Measurements from ENCODE around the gene ARHGEF2.
A peak's percentile ranks its signal among the peaks of the same experiment; 100 is the strongest.

The ARHGEF2 gene

DNA sequence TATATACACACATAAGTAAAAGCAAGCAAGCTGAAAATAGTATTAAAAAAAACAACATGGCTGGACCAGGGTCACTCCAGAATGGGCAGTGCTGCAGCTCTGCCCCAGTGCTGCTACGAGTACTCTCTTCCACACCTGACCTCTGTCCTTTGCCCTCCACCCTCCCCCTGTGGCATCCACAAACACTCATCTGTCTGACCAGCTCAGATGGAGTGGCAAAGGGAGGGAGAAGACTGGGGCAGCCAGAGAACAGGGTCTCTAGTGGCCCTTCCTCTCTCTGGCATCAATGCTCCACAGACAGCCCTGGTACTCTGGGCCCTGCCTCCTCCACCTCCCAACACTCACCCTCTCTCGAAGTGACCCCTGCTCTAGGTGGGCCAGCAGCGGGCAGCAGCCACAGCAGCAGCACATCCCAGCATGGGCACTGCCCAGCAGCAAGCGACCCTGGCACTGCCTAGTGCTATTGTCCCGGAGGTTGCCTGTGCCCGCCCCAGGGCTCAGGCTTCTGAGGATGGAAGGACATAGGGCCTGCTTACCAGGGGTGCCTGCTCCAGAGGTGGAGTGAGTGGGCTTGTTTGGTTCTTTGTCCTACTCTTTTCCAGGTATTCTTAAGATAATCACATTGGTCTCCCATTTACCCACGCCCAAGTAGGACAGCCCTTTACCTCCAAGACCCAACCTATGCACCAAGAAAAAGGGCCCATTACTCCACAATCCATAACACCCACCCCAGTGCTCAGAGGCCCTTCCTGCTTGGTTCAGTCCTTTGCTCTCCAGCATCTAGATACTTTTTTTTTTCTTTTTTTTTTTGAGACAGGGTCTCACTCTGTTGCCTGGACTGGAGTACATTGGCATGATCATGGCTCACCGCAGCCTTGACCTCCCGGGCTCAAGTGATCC lies 6.2 kb downstream of the ARHGEF2 start:
- no peak for DNase-seq (ENCODE audit: low read depth in 3 of 3)

DNA sequence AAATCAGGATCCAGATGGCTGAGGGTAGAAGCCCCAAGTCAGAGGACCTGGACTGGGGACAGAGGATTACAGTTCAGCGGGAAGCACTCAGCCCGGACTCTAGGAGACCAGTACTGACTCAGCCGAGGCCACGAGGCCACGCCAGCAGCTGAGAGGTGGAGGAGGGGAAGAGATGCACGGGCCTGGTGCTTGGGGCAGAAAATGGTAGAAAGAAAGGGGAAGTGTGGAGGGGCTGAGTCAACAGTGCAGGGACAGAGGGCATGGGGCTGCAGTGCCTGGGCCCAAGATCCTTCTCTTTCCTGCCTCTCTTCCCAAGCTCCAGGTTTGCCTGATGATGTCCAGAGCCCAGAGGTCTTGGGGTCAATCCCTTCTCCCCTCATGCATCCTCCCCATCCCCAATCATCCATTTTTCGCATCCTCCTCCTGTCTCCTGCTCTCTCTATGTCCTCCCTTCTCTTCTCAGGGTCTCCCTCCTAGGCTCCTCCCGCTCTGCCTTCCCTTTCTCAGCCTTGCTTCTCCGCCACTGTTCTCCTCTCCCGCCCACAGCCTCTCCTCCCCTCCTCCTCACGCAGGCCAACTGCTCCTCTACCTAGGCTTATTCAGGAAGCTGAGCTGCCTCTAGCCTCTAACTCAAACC lies 7.7 kb downstream of the ARHGEF2 start:
- peak in 1 of 3 experiments; percentile 43 for DNase-seq (ENCODE audit: low read depth in 3 of 3)

DNA sequence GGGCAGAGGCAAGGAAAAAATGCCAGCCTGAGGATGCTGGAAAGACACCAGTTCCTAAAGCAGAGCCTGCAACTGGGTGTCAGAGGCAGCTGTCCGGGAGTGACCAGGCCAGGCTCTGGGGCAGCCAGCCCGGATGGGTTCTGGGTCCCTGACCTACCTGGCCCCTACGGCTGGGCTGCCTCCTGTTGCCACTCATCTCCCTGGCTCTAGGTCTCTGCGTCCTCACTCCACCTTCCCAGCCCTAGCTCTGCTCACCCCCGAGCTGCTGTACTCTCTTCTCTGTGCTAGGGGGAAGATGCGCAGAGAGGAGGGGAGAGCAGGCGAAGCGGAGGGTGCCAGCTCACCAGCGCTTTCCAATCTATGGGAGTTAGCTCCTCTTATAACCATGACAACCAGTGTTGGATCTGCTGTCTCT lies 9.0 kb downstream of the ARHGEF2 start:
- DNase-seq (ENCODE audit: low read depth in 3 of 3) = no peak

DNA sequence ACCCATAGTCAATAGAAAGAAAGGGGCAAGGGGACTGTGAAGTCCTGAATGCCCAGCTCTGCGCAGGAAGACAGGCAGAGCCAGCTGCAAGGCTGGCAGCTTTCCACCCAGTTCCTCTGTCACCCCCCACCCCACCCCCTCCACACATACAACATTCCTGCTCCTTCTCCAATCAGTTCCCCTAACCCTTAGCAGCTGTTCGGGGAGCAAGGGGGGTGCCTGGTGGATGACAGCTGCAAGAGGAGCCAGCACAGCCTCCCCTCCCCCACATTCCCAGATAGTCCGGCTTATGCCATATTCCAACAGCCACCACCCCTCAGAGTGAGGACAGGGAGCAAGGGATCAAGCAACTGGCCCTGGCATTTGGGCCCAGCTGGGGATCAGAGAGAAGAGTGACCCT lies 9.7 kb downstream of the ARHGEF2 start:
- DNase-seq (ENCODE audit: low read depth in 3 of 3) = no peak

DNA sequence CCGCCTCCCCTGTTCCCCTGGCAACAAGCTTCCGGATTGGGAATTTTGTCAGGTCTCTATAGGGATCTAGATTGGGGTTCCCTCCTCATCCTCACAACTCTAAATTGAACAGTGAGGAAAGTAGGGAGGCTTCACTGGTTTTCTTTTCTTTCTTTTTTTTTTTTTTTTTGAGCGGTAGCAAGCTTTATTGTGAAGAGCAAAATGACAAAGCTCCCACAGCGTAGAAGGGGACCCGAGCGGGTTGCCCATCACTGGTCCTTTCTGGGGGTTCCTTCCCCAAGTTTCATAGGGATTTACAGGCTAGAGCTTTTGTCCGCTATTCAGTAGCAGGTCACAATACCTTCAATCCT lies 10.3 kb downstream of the ARHGEF2 start:
- no peak for DNase-seq (ENCODE audit: low read depth in 3 of 3)

DNA sequence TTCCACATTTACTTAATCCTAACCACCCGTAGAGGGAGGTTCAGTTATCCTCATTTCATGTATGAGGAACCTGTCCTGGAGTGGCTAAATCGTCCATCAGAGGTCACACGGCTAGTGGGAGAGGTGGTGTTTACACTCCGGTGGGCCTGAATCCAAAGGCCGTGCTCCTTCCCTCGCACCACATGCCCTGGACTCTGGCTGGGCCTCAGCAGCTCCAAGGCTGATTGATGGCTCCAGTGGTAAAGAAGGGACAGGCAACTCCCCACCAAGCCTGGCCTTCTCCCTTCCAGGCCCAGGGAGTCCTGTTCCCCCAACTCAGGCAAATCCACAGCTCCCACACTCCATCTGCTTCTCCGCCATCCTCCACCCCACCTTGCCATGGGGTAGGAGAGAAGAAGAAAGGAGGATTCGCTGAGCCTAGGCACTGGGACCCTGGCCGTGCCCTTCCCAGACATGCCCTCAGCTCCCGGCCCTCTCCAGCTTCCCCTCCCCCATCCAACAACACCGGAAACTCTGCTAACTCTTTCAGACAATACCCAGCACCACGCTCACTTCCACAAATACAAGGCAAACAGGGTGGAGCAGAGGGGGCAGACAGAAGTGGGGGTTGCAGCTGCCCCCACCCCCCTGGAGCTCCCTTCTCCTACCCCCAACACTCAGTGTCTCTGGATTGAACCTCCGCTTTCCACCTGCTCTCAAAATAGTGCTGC lies 10.9 kb downstream of the ARHGEF2 start:
- DNase-seq (ENCODE audit: low read depth in 3 of 3) = no peak

DNA sequence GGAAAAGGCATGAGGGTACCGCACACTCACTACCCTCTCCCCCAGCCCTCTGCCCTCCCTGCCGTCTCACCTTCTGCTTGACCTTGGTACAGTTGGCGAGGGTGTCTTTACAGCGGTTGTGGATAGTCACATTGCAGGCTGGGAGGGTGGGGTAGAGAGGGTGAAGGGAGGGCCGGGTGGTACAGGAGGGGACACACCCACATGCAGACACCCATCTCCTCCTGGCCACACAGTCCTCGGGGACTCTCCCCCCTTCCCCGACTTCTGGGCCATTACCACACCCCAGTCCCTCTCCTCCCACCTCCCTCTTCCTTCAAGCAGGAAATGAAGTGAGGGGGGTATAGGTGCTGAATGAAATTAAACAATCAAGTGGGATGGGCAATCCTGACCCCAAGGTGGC lies 11.6 kb downstream of the ARHGEF2 start:
- DNase-seq (ENCODE audit: low read depth in 3 of 3) = no peak

DNA sequence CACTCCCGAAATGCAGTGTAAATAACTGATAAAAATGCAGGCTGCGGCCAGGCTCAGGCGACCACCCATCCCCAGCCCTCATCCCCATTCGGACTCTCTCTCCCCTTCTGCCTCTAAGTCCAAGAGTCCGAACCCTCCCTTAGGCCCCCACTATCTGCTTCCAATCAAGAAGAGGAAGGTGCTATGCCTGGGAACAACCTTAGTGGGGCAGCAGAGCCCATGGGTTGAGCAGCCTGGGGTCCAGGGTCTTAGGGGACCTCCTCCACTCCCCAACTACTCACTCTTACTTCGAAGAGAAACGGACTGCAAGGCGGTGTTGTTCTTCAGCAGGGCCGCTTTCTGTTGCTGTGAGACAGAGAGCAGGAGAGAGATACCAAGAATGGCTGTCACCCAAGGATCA lies 12.2 kb downstream of the ARHGEF2 start:
- no peak for DNase-seq (ENCODE audit: low read depth in 3 of 3)

DNA sequence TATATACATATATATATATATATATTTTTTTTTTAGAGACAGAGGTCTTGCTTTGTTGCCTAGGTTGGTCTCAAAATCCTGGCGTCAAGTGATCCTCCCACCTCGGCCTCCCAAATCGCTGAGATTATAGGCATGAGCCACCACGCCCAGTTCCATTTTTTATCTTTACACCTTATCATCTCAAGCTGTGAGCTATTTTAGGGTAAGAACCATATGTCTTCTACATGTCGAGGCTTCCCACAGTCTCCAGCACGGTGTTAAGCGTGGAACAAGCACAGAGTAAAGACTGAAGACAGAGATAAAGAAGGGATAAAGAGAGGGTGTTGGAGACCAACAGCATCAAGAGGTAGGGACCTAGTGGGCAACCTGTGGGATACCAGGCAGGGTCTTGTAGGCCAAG lies 14.2 kb downstream of the ARHGEF2 start:
- no peak for DNase-seq (ENCODE audit: low read depth in 3 of 3)

DNA sequence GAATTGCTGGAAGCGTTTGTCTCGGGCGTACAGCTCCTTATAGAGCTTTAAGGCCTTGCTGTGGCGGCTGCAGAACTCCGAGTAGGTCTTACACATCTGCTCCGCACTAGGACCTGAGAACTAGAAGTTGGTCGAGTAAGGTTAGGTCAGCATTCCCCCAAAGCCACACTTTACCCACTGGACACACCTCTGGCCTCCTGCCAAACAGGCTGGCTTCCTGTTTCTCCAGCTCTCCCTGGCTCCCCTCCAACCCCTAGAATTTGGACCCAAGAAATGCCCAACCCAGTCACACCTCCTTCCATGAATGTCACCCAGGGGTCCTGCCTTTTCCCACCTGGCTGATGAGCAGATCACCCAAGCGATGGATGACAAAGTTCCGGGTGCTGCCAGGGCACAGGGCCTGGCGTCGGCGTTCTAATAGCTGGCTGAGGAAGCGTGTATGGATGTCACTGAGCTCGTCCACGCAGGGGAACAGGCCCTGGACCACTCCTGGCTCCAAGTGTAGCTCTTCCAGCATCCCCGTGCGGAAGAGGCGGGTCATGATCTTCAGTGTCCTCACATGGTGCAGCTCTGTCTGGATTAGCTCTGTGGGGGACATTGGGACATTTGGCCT lies 15.6 kb downstream of the ARHGEF2 start:
- no peak for DNase-seq (ENCODE audit: low read depth in 3 of 3)

DNA sequence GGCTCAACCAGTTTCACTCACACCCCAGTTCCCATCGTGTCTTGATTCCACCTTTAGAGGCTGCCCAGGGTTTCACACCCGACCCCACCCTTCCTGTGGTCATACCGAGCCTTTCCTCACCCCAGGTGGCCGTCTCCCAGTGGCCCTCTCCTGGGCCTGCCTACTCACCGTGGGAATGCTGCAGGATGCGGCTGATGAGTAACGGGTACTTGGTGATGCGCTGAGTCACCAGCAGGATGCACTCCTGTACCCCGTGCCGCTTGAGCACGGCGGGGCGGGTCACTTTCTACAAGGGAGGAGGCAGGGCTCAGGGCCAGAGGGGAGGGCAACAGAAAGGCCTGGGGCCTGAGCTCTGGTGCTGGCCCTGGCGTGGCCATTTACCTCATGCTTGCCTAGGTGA lies 16.4 kb downstream of the ARHGEF2 start:
- DNase-seq (ENCODE audit: low read depth in 3 of 3) = no peak

DNA sequence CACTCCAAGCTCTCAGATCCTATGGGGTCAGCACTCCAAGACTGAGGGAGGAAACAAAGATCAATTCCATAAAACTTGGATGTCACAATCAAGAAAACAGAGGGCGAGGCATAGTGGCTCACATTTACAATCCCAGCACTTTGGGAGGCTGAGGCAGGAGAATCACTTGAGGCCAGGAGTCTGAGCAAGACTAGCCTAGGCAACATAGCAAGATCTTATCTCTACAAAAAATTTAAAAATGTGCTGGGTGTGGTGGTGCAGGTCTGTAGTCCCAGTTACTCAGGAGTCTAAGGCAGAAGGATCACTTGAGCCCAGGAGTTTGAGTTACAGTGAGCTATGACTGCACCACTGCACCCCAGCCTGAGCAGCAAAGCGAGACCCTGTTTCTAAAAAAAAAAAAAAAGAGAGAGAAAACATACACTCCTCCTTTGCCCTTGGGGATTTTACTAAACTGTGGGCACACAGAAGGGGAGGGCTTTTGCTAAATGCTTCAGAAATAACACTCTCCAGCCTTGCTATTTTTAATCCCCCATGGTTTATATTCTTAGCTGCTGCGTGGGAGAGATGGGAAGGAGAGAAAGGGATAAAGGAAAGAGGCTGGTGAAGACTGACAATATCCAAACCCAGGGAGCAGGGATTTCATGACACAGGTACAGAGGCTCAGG lies 18.1 kb downstream of the ARHGEF2 start:
- DNase-seq (ENCODE audit: low read depth in 3 of 3) = no peak

DNA sequence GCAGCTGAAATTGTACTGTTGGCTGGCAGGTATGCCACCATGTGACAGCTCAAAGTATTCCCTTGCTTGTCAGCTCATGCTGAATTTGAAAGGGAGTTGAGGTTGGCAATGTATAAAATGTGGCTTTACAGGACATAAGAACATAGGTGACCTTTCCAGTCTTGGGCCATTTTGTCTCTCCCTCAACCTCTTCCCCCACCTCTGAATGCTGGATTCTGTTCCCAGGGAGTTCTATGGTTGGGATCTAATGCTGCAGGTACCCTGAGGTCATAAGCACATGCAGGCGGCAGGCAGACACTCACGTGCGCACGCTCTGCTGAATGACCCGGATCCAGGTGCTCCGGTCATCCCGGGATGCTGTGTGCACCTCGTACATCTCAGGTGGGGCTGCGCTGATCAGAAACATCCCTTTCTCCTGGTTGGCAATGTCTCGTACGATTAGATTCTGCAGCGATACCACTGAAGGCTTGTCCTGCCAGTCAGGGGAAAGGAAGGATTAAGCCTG lies 20.9 kb downstream of the ARHGEF2 start:
- DNase-seq (ENCODE audit: low read depth in 3 of 3) = no peak

DNA sequence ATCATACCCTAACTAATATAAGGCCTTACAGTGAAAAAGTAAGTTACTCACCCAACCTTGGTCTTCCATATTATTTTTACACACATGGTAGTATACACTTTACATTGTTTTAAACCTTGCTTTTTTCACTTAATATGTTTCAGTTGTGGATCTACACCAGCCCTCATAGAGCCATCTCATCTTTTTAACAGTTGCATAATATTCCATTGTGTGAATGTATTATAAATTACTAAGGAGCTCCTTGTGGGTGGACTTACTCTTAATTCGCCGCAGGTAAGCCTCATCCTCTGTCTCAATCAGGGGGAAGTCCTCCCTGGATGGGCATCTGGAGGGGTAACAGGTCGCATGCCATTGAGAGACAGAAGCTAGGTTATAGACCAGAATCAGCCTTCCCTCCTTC lies 23.7 kb downstream of the ARHGEF2 start:
- DNase-seq (ENCODE audit: low read depth in 3 of 3) = no peak

DNA sequence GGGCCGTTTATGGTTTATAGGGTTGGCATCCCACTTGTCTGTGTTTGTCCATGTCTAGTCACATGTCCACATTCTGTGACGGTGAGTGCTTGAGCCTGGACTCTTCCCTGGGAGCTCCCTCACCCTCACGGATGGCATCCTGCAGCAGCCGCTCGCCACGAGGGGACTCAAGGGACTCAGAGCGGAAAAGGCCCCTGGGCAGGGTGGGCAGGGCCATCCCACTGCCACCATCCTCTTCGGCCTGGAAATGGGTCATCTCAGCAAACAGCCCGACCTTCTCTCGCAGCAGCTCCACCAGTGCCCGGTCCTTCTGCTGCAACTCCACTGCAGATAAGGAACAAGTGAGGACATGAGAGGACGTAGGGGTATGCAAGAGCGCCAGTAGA lies 25.8 kb downstream of the ARHGEF2 start:
- DNase-seq (ENCODE audit: low read depth in 3 of 3) = no peak

DNA sequence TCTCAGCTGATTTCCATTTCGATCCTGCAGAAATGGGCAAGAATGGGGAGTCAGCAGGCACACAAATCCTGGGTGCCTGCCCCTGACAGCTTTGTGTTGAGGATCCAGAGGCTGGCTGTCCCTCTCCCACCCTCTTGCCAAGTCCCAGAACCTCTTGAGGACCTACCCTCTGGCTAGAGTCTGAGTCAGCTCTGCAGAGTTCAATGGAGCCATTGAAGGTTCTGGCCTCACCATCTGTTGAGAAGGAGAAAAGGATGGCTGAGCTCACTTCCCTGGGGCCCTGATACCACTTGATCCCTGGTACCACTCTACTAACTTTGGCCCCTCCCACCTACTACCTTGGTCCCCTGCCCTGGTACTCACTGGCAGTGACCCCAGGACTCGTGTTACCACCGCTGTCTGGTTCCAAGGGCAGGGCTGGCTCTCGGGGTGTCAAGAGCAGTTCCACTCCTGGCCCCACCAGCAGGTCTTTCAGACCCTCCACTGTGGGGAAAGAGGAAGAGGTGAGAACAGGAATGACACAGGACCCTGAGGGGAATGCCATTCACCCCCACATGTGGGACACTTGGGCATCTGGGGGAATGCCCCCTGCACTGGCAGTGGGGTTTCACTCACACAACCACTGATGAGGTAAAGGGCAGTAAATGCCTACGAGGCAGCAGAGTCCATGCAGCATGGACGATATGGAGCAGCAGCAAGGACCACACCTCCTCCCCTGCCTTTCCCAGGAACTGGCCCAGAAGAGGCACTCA lies 26.4 kb downstream of the ARHGEF2 start:
- no peak for DNase-seq (ENCODE audit: low read depth in 3 of 3)

DNA sequence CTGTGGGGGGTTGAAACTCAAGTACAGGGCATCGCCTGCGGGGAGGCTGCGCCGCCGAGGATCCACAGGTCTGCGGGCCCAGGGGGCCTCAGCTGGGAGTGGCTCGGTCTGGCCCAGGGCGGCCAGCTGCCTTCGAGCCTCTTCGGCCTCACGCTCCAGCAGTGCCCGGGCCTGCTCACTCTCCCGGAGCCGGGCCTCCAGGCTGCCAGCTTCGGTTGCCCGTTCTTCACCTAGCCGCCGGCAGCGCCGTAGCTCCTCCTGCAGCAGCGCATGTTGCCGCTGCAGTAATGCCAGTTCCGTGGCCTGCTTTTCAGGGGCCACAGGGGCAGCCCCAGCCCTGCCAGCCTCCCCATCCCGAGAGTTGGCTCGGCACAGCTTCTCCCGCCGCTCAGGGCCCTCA lies 27.5 kb downstream of the ARHGEF2 start:
- no peak for DNase-seq (ENCODE audit: low read depth in 3 of 3)

DNA sequence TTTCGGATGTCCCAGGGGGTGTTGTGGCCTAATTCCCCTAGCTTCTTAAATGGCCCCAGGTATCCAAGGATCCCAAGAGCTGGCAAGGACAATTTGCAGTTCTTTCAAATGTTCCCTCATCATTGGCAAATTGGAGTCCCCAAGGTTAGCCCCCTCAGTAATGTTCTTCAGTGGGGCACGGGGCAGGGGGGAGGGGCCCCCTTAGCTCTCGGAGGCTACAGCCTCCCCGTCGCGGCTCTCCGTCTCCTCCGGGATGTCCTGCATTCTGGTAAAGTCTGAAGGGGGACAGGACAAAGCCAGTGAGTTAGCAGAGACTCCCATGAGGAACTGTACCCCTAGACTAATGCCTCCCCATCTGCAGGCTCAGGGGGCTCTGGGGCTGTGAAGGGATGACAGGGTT lies 30.6 kb downstream of the ARHGEF2 start:
- DNase-seq (ENCODE audit: low read depth in 3 of 3) = no peak

DNA sequence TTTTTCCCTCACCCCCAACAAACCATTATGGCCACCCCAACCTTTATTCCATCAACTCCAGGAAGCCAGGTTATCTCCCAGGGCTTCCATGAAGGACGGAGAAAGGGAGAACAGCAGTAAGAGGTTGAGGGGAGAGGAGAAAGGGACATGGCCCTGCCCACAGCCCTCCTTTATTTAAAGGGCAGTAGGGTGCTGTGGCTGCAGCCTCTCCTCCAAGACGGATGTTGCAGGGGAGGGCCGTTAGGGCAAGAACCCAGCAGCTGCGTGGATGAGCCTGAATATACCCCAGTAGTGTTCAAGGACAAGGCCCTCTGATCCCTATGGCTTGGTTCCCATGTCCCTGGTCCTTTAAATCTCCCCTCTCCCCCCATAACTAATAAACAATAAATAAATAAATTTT lies 31.1 kb downstream of the ARHGEF2 start:
- DNase-seq (ENCODE audit: low read depth in 3 of 3) = no peak

DNA sequence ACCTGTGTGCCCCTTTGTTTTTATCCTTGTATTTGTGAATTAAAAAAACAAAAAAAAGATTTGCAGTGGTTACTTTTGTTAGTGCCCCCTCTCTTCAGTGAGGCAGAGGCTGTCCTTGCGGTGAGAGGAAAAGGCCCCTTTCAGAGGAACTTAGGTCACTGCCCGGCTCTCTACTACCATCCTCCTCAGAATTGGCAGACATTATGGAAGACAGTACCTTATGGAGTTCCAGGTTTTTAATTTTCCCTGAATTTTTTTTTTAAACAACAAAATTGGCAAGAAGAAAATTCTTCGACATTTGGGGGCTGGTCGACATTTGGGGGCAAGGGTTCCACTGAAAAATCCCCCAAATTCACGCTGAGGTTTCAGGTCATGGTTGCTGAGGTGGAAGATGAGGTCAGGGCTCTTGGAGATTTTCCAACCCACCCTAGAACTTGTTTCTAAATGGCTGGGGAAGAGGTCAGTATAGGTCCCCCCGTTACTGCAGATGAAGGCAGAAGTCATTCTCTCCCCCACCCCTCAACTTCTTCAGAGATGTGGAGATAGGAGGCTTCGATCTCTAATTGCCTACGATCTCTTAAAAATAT lies 31.6 kb downstream of the ARHGEF2 start:
- DNase-seq (ENCODE audit: low read depth in 3 of 3) = no peak

DNA sequence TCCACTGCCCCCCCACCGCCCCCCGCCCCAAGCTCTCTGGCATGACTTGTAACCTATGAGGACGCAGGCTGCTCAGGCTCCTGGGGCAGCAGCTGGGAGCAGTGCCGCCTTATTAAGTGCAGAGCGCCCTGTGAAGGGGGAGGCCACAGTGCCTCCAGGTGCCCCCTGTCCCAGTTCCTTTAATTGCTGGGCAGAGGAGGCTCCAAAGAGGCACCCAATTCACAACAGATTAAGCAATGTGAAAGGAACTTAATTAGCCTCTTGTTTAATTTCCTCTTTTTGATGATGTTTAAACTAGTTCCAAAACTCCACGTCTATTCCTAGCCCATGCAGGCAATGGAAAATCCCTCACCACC lies 33.9 kb downstream of the ARHGEF2 start:
- DNase-seq (ENCODE audit: low read depth in 3 of 3) = no peak

Data from stimulated activated CD4-positive, alpha-beta T cell treated with anti-CD3 and anti-CD28 coated beads, TNF-alpha, amount 100 ng/mL, for 24 hours (primary cell).